PC-3 (cell line): ENCODE results near the gene LTA. TPM values are rescaled to one million over a fixed set of nuclear protein-coding genes. Genes with fewer than 3 reads are reported as not detected.

Experiments
- ATAC-seq: fragments of 200-7000 bp; cut with Tn5 transposase; 2 replicates; pipeline ENCODE4 v1.9.1; 2020; ENCODE audit warnings: mild to moderate bottlenecking, moderate library complexity
- BruUV-seq: library from RNA; stranded (reverse); fragments of 400-500 nt; replicated peaks from 2 replicates; lab custom pipeline; 2021; lab: Mats Ljungman, UMichigan
- CTCF ChIA-PET: fragments of 300-600 bp; sonication (Branson Sonifier 250); formaldehyde crosslinking; loops from one replicate; lab custom pipeline; 2022; ENCODE audit warnings: antibody characterized with exemption; lab: Charles Lee
- POLR2A ChIA-PET: fragments of 300-600 bp; sonication (Branson Sonifier 250); formaldehyde crosslinking; loops from one replicate; lab custom pipeline; 2022; ENCODE audit warnings: antibody characterized with exemption; ENCODE audit not compliant: unreplicated experiment; lab: Charles Lee
- DNase-seq: peaks from one replicate; pipeline ENCODE4 v3.0.0-alpha.2; 2015
- H2AFZ ChIP-seq: fragments of 300-600 bp; sonication (generic); 2 replicates; pipeline ENCODE4 v1.6.0; 2016; ENCODE audit warnings: antibody characterized with exemption, low read length
- H3F3A ChIP-seq: fragments of 300-600 bp; sonication (generic); one replicate; pipeline ENCODE4 v1.6.0; 2017; ENCODE audit warnings: antibody characterized with exemption, low read length, control low read depth, mild to moderate bottlenecking; ENCODE audit not compliant: unreplicated experiment
- H3K27ac ChIP-seq: fragments of 300-600 bp; sonication (generic); 2 replicates; pipeline ENCODE4 v1.5.1; 2016; ENCODE audit warnings: mild to moderate bottlenecking, low read length
- H3K27me3 ChIP-seq: fragments of 300-600 bp; sonication (generic); 2 replicates; pipeline ENCODE4 v1.6.1; 2016; ENCODE audit warnings: low read length, mixed read lengths
- H3K36me3 ChIP-seq: fragments of 300-600 bp; sonication (generic); 2 replicates; pipeline ENCODE4 v1.6.1; 2016; ENCODE audit warnings: low read depth, mixed run types, low read length, mixed read lengths
- H3K4me1 ChIP-seq: fragments of 300-600 bp; sonication (generic); 2 replicates; pipeline ENCODE4 v1.5.1; 2016; ENCODE audit warnings: low read length; ENCODE audit not compliant: insufficient read depth
- H3K4me2 ChIP-seq: fragments of 300-600 bp; sonication (generic); 2 replicates; pipeline ENCODE4 v1.6.0; 2016; ENCODE audit warnings: low read length
- H3K4me3 ChIP-seq: fragments of 300-600 bp; sonication (generic); 2 replicates; pipeline ENCODE4 v1.5.1; 2016; ENCODE audit warnings: mild to moderate bottlenecking, low read length, mixed read lengths
- H3K79me2 ChIP-seq: fragments of 300-600 bp; sonication (generic); 2 replicates; pipeline ENCODE4 v1.6.1; 2017; ENCODE audit warnings: low read length, mixed read lengths
- H3K9ac ChIP-seq: fragments of 300-600 bp; sonication (generic); 2 replicates; pipeline ENCODE4 v1.6.0; 2016; ENCODE audit warnings: mild to moderate bottlenecking, low read length
- H3K9me2 ChIP-seq: fragments of 300-600 bp; sonication (generic); replicated peaks from 2 replicates; pipeline ENCODE4 v1.6.1; 2016; ENCODE audit warnings: mixed run types, low read length, mixed read lengths
- H3K9me3 ChIP-seq: fragments of 300-600 bp; sonication (generic); 2 replicates; pipeline ENCODE4 v1.6.1; 2016; ENCODE audit warnings: low read length, mixed read lengths
- H4K20me1 ChIP-seq: fragments of 300-600 bp; sonication (generic); 2 replicates; pipeline ENCODE4 v1.6.1; 2016; ENCODE audit warnings: low read length, mixed read lengths
- CTCF ChIP-seq: fragments of 300-600 bp; sonication (generic); conservative IDR thresholded peaks from 2 replicates; pipeline ENCODE4 v1.5.1; 2017; ENCODE audit warnings: antibody characterized with exemption, low read depth, mild to moderate bottlenecking, low read length
- EZH2 ChIP-seq: fragments of 300-600 bp; sonication (generic); IDR thresholded peaks from one replicate; pipeline ENCODE4 v1.6.1; 2017; ENCODE audit warnings: antibody characterized with exemption, mild to moderate bottlenecking, low read length; ENCODE audit not compliant: unreplicated experiment
- EZH2phosphoT487 ChIP-seq: fragments of 300-600 bp; sonication (generic); IDR thresholded peaks from 2 replicates; pipeline ENCODE4 v1.6.1; 2018; ENCODE audit warnings: mild to moderate bottlenecking, antibody characterized with exemption, low read length, borderline replicate concordance
- intact Hi-C: fragments of 100-400 bp; cut with micrococcal nuclease; formaldehyde crosslinking; loops from 2 replicates; pipeline ENCODE4 v1.9.0; 2023
- total RNA-seq: library from RNA; depleted of rRNA; stranded (reverse); fragments of >200 nt; gene quantifications from 2 replicates; pipeline ENCODE4 v1.2.3, GENCODE V29; 2014

Gene LTA
- total RNA-seq, 1 experiment from 2014 or later = not detected

GRCh38 chr6:31525932-31526591 lies 46.0 kb upstream of the LTA start:
- Histone ChIP-seq H3K9me3 (no peaks in the 10 kb centered on the region), H3K79me2 (no peaks in the 10 kb centered on the region), H3K9me2 (no peaks in the 10 kb centered on the region), H3K27ac (peak overlapping the region; percentile 8; the same call in 1 of the 2 replicates), H2AFZ (no peak overlapping the region), H3K4me1 (peaks cover 8% of the 10 kb centered on the region), H3K4me2 (no peak overlapping the region), H3K27me3 (no peaks in the 10 kb centered on the region), H3K4me3 (no peak overlapping the region), H3F3A (no peaks in the 10 kb centered on the region), H3K36me3 (peaks cover 12% of the 10 kb centered on the region), H3K9ac (no peak overlapping the region), H4K20me1 (0 out of 2 replicates have a peak, but pooled peaks cover under 1% of the 10 kb centered on the region)
- CTCF ChIA-PET = interaction anchor here (0.5 kb wide), 1 partner anchor 467 kb away, joined by 4 read pairs; no protein-coding TSS in a partner anchor
- TF ChIP-seq CTCF (no peak), EZH2phosphoT487 (no peak), EZH2 (no peak)
- DNase-seq (peak; percentile 45), ATAC-seq (peak; percentile 56)
- intact Hi-C loops = no loop called here
- POLR2A ChIA-PET = no interaction called here
- no TSS peak for BruUV-seq

GRCh38 chr6:31528307-31528777 lies 43.7 kb upstream of the LTA start:
- ATAC-seq = peak; percentile 5; the same call in 1 of the 2 replicates
- H4K20me1 ChIP-seq = 0 out of 2 replicates have a peak, but pooled peaks cover 5% of the 10 kb centered on the region
- DNase-seq = no peak
- ChIA-PET CTCF (no interaction called here), POLR2A (no interaction called here)
- peaks cover 34% of the 10 kb centered on the region for H3K36me3 ChIP-seq
- peaks cover 8% of the 10 kb centered on the region for H3K4me1 ChIP-seq
- H3K9me2 ChIP-seq = no peaks in the 10 kb centered on the region
- H3K4me3 ChIP-seq = no peak overlapping the region
- no peaks in the 10 kb centered on the region for H3F3A ChIP-seq
- H3K9ac ChIP-seq = no peak overlapping the region
- H2AFZ ChIP-seq = no peak overlapping the region
- TF ChIP-seq EZH2phosphoT487 = no peak
- no peak for TF ChIP-seq EZH2
- TF ChIP-seq CTCF = no peak
- intact Hi-C loops = loop anchor here (2.0 kb wide), 1 partner anchor 34 kb away; no protein-coding TSS in a partner anchor
- H3K4me2 ChIP-seq = no peak overlapping the region
- no peaks in the 10 kb centered on the region for H3K9me3 ChIP-seq
- no peaks in the 10 kb centered on the region for H3K27me3 ChIP-seq
- H3K27ac ChIP-seq = no peak overlapping the region
- no peaks in the 10 kb centered on the region for H3K79me2 ChIP-seq
- BruUV-seq = no TSS peak

GRCh38 chr6:31528821-31529328 lies 43.2 kb upstream of the LTA start, which contains the start of gene MCCD1:
Gene MCCD1, plus strand, starts transcription at chr6:31528962. Its CDS starts 53 bp downstream, at chr6:31529015.
- no peaks in the 10 kb centered on the region for H3K79me2 ChIP-seq
- H3K36me3 ChIP-seq = peaks cover 40% of the 10 kb centered on the region
- no peak for TF ChIP-seq EZH2phosphoT487
- no peak for TF ChIP-seq CTCF
- TF ChIP-seq EZH2 = no peak
- H2AFZ ChIP-seq = no peak within 1 kb of the TSS
- DNase-seq = no peak
- no peak within 1 kb of the TSS for H3K4me3 ChIP-seq
- H3K27me3 ChIP-seq = no peaks in the 10 kb centered on the region
- peak; percentile 3; the same call in 1 of the 2 replicates for ATAC-seq
- BruUV-seq = no TSS peak
- intact Hi-C loops = loop anchor here (2.0 kb wide), 1 partner anchor 34 kb away; no protein-coding TSS in a partner anchor
- no peaks in the 10 kb centered on the region for H3K9me3 ChIP-seq
- H3F3A ChIP-seq = no peaks in the 10 kb centered on the region
- no peak within 1 kb of the TSS for H3K4me2 ChIP-seq
- POLR2A ChIA-PET = no interaction called here
- no peaks in the 10 kb centered on the region for H3K9me2 ChIP-seq
- peaks cover 8% of the 10 kb centered on the region for H3K4me1 ChIP-seq
- H3K9ac ChIP-seq = no peak within 1 kb of the TSS
- CTCF ChIA-PET = no interaction called here
- no peak within 1 kb of the TSS for H3K27ac ChIP-seq
- H4K20me1 ChIP-seq = peaks cover 5% of the 10 kb centered on the region; the same call in 1 of the 2 replicates
